ENCODE results near the gene MSH5.
"Not testable (repeated sequence)": the region's sequence is repeated elsewhere in the genome, so short reads cannot be mapped to it uniquely, and the experiment has no call there.

Gene MSH5

GRCh38 chr6:31778193-31778592, 38.4 kb downstream of the MSH5 start:
- no peak for DNase-seq (ENCODE audit: low read depth, low spot score)

- no peak for DNase-seq (ENCODE audit: low read depth, low spot score)
Measured at GRCh38 chr6:31778999-31779885, 39.4 kb downstream of the MSH5 start.

- no peak for DNase-seq (ENCODE audit: low read depth, low spot score)
Measured at GRCh38 chr6:31779908-31780307, 40.1 kb downstream of the MSH5 start.

GRCh38 chr6:31780507-31781243, 40.9 kb downstream of the MSH5 start:
- DNase-seq (ENCODE audit: low read depth, low spot score) = no peak

GRCh38 chr6:31781244-31782125, 41.7 kb downstream of the MSH5 start:
- DNase-seq (ENCODE audit: low read depth, low spot score) = no peak

GRCh38 chr6:31782126-31782855, 42.5 kb downstream of the MSH5 start:
- DNase-seq (ENCODE audit: low read depth, low spot score) = no peak

GRCh38 chr6:31784098-31784925, 44.5 kb downstream of the MSH5 start:
- no peak for DNase-seq (ENCODE audit: low read depth, low spot score)

- no peak for DNase-seq (ENCODE audit: low read depth, low spot score)
Measured at GRCh38 chr6:31785475-31785874, 45.7 kb downstream of the MSH5 start.

- no peak for DNase-seq (ENCODE audit: low read depth, low spot score)
Measured at GRCh38 chr6:31791324-31792089, 51.7 kb downstream of the MSH5 start.

- no peak for DNase-seq (ENCODE audit: low read depth, low spot score)
Measured at GRCh38 chr6:31792090-31792374, 52.2 kb downstream of the MSH5 start.

- DNase-seq (ENCODE audit: low read depth, low spot score) = no peak
Measured at GRCh38 chr6:31792761-31793171, 53.0 kb downstream of the MSH5 start.

GRCh38 chr6:31793927-31794245, 54.1 kb downstream of the MSH5 start:
- DNase-seq (ENCODE audit: low read depth, low spot score) = not testable (repeated sequence)

- no peak for DNase-seq (ENCODE audit: low read depth, low spot score)
Measured at GRCh38 chr6:31794294-31794865, 54.6 kb downstream of the MSH5 start.

GRCh38 chr6:31794866-31795615, 55.2 kb downstream of the MSH5 start:
- DNase-seq (ENCODE audit: low read depth, low spot score) = no peak

- DNase-seq (ENCODE audit: low read depth, low spot score) = no peak
Measured at GRCh38 chr6:31795616-31796298, 56.0 kb downstream of the MSH5 start, which contains the start of gene VARS1. VARS1 (minus strand) TSS chr6:31795752; CDS start chr6:31795217, 535 bp downstream.

GRCh38 chr6:31796993-31797385, 57.2 kb downstream of the MSH5 start:
- DNase-seq (ENCODE audit: low read depth, low spot score) = no peak

GRCh38 chr6:31797588-31797987, 57.8 kb downstream of the MSH5 start:
- DNase-seq (ENCODE audit: low read depth, low spot score) = no peak

GRCh38 chr6:31799781-31800180, 60.0 kb downstream of the MSH5 start:
- DNase-seq (ENCODE audit: low read depth, low spot score) = no peak
